Peyer's patch (tissue), 4 donors: ENCODE results near the gene HTT.

Source experiments
- CTCF ChIP-seq, 6 experiments: fragments of 450-650 bp in 4 of 6; fragments of 200-600 bp in 2 of 6; sonication (generic) in 1 of 6; IDR thresholded peaks; one replicate each; pipeline ENCODE4 v1.5.1; 2017 to 2019; ENCODE audit warnings: antibody characterized with exemption in 6 of 6, mild to moderate bottlenecking in 3 of 6, moderate library complexity in 1 of 6
- POLR2A ChIP-seq, 2 donors: fragments of 450-650 bp; IDR thresholded peaks; one replicate each; pipeline ENCODE4 v1.5.1; 2017; ENCODE audit warnings: antibody characterized with exemption in 2 of 2, mild to moderate bottlenecking in 2 of 2, moderate library complexity in 2 of 2

- TF ChIP-seq CTCF (IDR thresholded peaks at IDR 0.05) (no peak), POLR2A (IDR thresholded peaks at IDR 0.05) (no peak)
Measured at GRCh38 chr4:3189459-3189858, 115.0 kb downstream of the HTT start.
